Measurements from ENCODE around the gene PPEF2.

The PPEF2 gene

GRCh38 chr4:75878246-75878756, 24.0 kb downstream of the PPEF2 start:
- H3K4me3 ChIP-seq (ENCODE audit: low read length): no peak overlapping the region
- no peak for DNase-seq (ENCODE audit: low read depth)
- TF ChIP-seq CTCF (conservative IDR thresholded peaks at IDR 0.05; ENCODE audit: low read depth, low read length): no peak

- TF ChIP-seq CTCF (conservative IDR thresholded peaks at IDR 0.05; ENCODE audit: low read depth, low read length): no peak
- no peak overlapping the region for H3K4me3 ChIP-seq (ENCODE audit: low read length)
- no peak for DNase-seq (ENCODE audit: low read depth)
These were observed 26.0 kb downstream of the PPEF2 start for GRCh38 chr4:75876218-75876617.

- TF ChIP-seq CTCF (conservative IDR thresholded peaks at IDR 0.05; ENCODE audit: low read depth, low read length): no peak
- DNase-seq (ENCODE audit: low read depth): no peak
These were observed 33.2 kb downstream of the PPEF2 start for GRCh38 chr4:75869100-75869499.

GRCh38 chr4:75867130-75867529, 35.1 kb downstream of the PPEF2 start:
- H3K4me3 ChIP-seq (ENCODE audit: low read length): no peak overlapping the region
- TF ChIP-seq CTCF (conservative IDR thresholded peaks at IDR 0.05; ENCODE audit: low read depth, low read length): no peak
- no peak for DNase-seq (ENCODE audit: low read depth)

More at GRCh38 chr4:75869100-75869499, 33.2 kb downstream of the PPEF2 start:
- H3K4me3 ChIP-seq (ENCODE audit: low read length): no peak overlapping the region

- no peak for TF ChIP-seq CTCF (conservative IDR thresholded peaks at IDR 0.05; ENCODE audit: low read depth, low read length)
- DNase-seq (ENCODE audit: low read depth): no peak
- H3K4me3 ChIP-seq (ENCODE audit: low read length): no peak overlapping the region
These were observed 41.6 kb downstream of the PPEF2 start for GRCh38 chr4:75860606-75861005.

GRCh38 chr4:75858721-75859120, 43.5 kb downstream of the PPEF2 start:
- no peak overlapping the region for H3K4me3 ChIP-seq (ENCODE audit: low read length)
- DNase-seq (ENCODE audit: low read depth): no peak
- no peak for TF ChIP-seq CTCF (conservative IDR thresholded peaks at IDR 0.05; ENCODE audit: low read depth, low read length)

GRCh38 chr4:75849461-75849860, 52.8 kb downstream of the PPEF2 start:
- no peak overlapping the region for H3K4me3 ChIP-seq (ENCODE audit: low read length)
- DNase-seq (ENCODE audit: low read depth): no peak
- TF ChIP-seq CTCF (conservative IDR thresholded peaks at IDR 0.05; ENCODE audit: low read depth, low read length): no peak

Data from retinal pigment epithelial cell (primary cell).